HG02678 (cell line): Measurements from ENCODE around the gene BIN2.
"Not testable (repeated sequence)": the region's sequence is repeated elsewhere in the genome, so short reads cannot be mapped to it uniquely, and the experiment has no call there.

Source experiments
- ATAC-seq: cut with Tn5 transposase; IDR thresholded peaks from one replicate; pipeline ENCODE4 v1.9.1; 2021; ENCODE audit warnings: mild to moderate bottlenecking, moderate library complexity; ENCODE audit not compliant: unreplicated experiment

BIN2 gene

GRCh38 chr12:51346581-51346980, 22.6 kb upstream of the BIN2 start, which contains the start of gene CELA1:
Gene CELA1, minus strand, starts transcription at chr12:51346679. Its CDS starts 41 bp downstream, at chr12:51346638.
- no peak for ATAC-seq

- no peak for ATAC-seq
Measured at GRCh38 chr12:51345681-51346080, 21.7 kb upstream of the BIN2 start.

DNA sequence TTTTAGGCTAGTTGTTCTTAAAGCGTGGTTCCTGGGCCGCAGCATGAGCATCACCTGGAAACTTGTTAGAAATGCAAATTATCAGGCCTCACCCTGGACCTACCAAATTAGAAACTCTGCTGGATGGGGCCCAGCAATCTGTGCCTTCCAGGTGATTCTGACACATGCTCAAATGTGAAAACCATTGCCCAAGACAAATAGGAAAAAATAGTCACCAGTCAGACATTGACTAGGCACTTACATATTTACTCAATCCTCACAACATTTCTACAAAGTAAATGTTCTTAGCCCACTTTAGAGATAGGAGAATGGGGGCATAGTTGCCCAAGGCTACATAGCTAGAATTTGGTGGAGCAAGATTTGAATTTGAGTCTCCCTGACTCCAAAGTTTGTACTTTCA, 19.2 kb upstream of the BIN2 start:
- no peak for ATAC-seq

GRCh38 chr12:51342416-51342815, 18.4 kb upstream of the BIN2 start:
- ATAC-seq, result no peak

GRCh38 chr12:51341251-51342007, 17.5 kb upstream of the BIN2 start:
- ATAC-seq, result no peak

DNA sequence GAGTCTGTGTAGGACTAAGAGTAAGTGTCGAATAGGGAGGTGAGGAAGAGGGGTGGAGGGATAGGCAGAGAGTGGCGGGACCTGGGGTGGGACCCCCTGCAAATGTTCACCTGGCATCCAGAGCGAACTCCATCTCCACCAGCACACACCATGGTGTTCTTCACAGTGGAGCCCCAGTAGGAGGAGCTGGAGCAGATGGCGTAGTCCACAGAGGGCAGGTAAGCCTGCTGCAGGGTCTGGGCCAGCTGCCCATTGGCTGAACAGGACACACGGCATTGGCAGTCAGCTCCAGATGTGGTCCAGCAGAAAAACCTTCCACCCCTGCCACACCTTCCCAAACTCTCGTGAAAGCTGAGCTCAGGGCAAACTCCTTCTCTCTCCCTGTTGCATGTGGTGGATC, 15.8 kb upstream of the BIN2 start:
- ATAC-seq, result no peak

DNA sequence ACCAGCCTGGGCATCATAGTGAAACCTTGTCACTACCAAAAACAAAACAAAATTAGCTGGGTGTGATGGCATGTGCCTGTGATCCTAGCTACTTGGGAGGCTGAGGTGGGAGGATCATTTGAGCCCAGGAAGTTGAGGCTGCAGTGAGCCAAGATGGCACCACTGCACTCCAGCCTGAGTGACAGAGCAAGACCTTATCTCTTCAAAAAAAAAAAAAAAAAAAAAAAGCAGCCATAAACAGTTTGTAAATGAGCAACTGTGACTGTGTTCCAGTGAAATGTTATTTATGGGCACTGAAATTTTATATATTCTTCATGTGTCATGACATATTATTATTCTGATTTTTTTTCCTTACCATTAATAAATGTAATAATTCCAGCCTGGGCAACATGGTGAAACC, 13.4 kb upstream of the BIN2 start:
- ATAC-seq, result not testable (repeated sequence)

- no peak for ATAC-seq
Measured at GRCh38 chr12:51335931-51336330, 12.0 kb upstream of the BIN2 start.

- no peak for ATAC-seq
Measured at GRCh38 chr12:51334764-51335163, 10.8 kb upstream of the BIN2 start.

GRCh38 chr12:51333536-51333935, 9.6 kb upstream of the BIN2 start:
- no peak for ATAC-seq

- ATAC-seq, result no peak
Measured at GRCh38 chr12:51330186-51330585, 6.2 kb upstream of the BIN2 start.

GRCh38 chr12:51329742-51330141, 5.8 kb upstream of the BIN2 start:
- no peak for ATAC-seq

DNA sequence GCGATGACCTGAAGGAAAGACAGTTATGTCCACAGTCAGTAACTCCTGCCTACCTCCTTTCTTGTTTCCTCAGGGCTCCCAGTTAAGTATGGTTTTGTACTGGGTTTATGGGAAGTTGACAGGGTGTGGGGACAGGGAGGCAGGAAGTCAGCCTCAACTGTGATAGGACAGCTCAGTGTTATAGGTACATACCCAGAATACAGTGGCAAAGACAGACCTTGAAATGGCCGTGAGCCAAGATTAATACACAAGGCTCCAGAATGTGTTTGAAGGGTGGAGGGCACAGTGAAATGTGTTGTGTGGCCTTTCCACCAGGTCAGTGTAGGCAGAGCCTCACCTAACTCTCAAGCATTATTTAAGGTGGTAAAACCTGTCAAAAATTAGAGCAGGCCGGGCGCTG, 4.6 kb upstream of the BIN2 start:
- no peak for ATAC-seq

DNA sequence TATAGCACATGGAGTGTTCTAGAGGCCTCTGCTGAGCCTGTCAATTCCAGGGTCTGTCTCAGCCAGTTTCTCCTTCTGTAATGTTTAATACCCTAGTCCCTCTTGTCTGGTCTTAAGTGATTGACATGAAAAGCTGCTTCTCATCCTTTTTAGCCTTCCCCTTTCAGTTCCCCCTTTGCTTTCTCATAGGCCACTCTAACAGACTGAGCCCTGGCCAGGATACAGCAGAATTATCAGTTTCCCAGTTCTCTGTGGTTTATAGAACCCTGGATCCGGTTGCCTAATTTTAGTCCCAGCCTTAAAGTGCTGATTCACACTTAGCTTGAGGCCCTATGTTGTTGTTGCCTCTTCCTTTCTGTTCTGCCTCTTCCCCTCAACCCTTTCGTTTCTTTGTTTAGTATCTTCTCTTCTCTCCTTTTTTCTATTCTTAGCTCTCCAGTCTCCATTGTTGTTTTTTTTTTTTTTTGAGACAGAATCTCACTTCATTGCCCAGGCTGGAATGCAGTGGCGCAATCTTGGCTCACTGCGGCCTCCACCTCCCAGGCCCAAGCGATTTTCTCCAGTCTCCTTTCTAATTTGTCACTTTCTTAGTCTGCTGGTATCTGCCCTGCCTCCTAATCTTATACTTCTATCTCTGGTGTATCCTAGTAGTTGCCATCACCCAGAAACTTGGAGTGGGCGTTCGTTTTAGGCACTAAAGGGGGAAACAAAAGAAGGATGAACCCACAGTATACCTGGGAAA, 2.9 kb upstream of the BIN2 start:
- peak; percentile 37 for ATAC-seq

DNA sequence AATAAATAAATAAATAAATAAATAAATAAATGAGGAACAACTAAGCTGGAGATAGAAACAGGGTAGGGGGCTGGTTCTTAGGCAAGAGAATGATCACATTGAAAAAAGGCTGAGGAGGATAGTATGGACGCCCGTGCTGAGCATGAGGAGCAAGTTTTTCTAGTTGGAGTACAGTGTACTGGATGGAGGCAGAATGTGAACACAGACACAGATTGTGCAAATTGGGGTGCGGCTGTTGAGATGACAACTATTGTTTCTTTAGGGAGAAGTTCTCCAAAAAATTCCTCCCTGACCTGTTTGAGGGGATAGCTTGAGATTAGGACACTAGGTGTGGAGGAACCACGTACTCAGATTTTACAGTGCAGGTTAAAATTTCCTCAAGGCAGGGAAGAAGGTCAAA, 979 bp upstream of the BIN2 start:
- no peak for ATAC-seq

DNA sequence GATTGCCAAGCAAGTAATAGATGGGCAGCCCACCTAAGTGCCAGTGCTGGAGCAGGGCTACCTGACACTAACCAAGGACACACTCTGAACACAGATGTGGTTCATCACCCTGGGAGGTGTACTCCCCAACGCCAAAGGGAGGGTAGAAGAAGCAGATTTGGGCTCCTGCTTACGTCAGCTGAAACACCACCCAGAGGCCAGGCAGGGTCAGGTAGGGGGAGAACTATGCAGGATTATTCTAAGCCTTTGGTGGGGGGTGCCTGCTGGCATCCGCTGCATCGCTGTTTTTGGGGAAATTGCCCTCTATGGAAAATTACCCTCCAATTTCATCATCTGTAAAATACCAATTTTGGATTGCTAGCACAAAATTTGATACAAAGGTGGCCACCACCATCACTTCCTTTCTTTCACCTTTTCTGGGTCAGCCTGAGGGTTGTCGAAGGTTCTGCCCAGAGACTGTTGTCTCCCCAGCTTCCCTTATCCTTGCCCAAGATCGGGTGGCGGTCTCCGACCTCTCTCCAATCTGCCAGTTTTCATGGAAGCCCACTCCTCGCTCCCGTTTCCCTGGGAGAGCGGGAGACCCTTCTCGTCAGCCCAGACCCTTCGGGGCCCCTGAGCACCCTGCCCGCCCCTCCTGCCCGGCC, 535 bp downstream of the BIN2 start:
- ATAC-seq, result peak; percentile 1

GRCh38 chr12:51322452-51322851, 1.5 kb downstream of the BIN2 start:
- no peak for ATAC-seq

DNA sequence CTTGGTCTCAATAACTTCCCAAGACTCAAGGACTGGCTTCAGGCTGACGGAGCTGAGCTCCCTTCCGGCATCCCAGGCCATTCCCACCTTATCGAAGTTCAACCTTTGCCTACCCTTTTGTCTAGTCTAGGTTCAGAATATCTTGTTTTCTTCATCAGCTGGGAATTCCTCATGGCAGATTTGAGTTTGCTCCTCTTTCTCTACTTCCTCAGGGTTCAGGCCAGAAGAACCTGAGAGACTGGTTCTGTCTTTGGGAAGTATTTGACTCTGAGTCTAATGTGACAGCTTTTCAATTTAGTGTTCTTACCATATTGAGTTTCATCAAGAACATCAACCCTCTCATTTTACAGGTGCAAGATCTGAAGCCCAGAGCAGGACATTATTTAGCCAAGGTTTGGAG, 2.1 kb downstream of the BIN2 start:
- no peak for ATAC-seq

DNA sequence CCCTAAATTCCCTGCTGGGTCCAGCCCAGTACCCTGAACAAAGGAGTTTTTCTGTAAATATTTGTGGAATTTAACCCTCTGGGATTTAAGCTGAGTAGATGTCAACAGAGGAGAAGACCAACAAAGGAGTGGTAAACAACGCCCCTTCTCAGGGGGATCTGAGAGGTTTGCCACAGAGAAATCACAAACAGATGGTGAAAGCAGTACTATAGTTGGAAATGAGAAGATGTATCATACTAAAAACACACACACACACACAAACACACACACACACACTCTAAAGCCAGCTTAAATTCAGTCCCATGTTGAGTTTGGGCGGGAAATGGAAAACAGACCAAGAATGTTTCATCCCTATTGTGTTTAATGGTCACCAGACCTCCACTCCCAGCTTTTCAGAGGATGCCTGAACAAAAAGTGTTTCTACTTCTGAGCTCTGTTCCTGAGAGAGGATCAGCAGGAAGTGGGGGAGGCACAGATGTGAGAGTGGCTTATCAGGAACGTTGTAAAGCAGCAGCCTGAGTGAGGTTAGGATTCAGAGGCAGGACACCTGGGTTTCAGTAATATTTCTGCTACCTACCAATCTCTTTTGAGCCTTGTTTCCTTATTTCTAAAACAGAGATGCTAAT, 3.2 kb downstream of the BIN2 start:
- ATAC-seq, result no peak

- no peak for ATAC-seq
Measured at GRCh38 chr12:51320311-51320694, 3.7 kb downstream of the BIN2 start.

DNA sequence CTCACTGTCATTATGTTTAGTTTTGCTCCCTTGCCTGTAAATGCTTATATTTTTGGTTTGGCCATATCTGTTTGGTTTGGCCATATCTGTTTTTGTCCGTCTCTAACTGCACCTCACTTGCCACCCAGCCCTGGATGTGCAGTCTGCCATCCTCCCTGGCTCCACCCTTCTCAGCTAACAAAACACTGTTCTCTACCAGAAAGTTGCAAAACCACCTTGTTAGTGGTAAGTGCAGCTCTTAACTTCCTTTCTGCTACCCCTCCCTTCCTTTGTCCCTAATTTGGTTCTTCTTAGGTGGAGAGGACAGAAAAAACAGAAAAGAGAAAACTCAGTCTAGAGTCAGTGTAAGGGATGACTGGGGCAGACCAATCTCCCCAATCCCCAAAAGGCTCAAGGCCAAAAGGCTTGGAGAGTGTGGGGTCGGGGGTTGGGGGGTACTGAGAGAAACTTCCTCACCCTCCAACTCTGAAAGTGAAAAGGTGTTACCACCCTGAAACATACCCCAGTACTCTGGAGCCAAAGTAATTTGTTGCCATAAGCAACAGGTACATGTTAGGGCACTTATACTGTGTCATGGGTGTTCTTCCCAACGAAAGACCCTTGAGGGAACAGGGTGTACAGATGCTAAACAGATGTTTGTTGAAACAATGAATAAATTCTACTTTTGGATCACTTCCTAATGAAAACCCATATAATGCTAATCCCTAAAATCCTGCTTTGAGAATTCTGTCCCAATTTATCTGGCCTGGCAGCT, 5.0 kb downstream of the BIN2 start:
- ATAC-seq, result peak; percentile 49
